ENCODE results near the gene KRT77. TPM values are rescaled to one million over a fixed set of nuclear protein-coding genes. Genes with fewer than 3 reads are reported as not detected.

Gene KRT77
- total and polyA plus RNA-seq, 10 of the 15 experiments (the other 5 are each of a cell fraction or from before 2014, with no cell fraction given): not detected

DNA sequence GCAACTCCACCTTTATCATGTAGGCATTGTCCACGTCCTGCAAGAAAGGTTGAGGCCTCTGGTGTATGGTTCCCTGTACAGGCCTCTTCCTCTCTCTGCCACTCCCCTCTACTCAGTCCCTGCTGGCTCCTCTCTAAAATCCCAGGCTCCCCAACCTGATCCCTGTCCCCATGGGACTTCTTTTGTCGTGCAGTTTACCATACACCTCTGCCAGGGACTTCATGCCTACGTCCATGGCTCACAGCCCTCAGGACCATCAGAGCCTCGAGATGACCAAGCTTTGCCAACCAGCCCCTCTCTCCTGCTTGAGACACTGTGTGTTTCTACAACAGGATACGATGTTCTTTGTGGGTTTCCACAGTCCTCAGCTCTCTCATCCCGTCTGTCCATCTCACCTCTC, 54.3 kb downstream of the KRT77 start (continued):
- TF ChIP-seq, protein P1, sequence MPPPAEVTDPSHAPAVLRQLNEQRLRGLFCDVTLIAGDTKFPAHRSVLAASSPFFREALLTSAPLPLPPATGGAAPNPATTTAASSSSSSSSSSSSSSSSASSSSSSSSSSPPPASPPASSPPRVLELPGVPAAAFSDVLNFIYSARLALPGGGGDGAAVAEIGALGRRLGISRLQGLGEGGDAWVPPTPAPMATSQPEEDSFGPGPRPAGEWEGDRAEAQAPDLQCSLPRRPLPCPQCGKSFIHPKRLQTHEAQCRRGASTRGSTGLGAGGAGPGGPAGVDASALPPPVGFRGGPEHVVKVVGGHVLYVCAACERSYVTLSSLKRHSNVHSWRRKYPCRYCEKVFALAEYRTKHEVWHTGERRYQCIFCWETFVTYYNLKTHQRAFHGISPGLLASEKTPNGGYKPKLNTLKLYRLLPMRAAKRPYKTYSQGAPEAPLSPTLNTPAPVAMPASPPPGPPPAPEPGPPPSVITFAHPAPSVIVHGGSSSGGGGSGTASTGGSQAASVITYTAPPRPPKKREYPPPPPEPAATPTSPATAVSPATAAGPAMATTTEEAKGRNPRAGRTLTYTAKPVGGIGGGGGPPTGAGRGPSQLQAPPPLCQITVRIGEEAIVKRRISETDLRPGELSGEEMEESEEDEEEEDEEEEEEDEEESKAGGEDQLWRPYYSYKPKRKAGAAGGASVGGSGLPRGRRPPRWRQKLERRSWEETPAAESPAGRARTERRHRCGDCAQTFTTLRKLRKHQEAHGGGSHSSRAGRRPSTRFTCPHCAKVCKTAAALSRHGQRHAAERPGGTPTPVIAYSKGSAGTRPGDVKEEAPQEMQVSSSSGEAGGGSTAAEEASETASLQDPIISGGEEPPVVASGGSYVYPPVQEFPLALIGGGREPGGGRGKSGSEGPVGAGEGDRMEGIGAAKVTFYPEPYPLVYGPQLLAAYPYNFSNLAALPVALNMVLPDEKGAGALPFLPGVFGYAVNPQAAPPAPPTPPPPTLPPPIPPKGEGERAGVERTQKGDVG (CRISPR knock-in tag; IDR thresholded peaks at IDR 0.05): no peak
- TF ChIP-seq ZSCAN29 (IDR thresholded peaks at IDR 0.05) (no peak), NBN (IDR thresholded peaks at IDR 0.05) (no peak), KAT2A (conservative IDR thresholded peaks at IDR 0.05; ENCODE audit: control insufficient read depth, low read depth, low read length) (no peak), ZNF622 (IDR thresholded peaks at IDR 0.05) (no peak), PML (IDR thresholded peaks at IDR 0.05; ENCODE audit: low read length) (no peak)

DNA sequence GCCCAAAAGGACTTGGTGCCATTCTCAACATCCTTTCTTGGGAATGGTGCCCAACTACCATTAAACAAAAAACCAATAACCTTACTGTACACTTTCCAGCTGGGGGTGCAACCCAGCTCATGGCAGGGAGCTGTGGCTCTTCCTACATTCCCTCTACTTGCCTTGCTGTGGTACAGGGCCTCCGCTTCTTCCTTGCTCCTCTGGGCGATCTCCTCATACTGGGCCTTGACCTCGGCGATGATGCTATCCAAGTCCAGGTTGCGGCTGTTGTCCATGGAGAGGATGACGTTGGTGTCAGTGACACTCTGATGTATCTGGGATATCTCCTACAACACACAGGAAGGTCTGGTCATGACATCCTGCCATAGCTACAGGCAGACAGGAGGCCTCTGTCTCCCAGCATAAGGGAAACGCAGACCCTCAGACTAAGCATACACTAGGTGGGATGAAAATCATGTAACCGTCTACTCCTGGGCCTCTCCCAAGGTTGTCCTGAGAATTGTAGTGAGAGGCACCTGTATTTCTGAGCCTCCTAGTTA, 55.2 kb downstream of the KRT77 start:
- in situ Hi-C loops (cut with MboI) (no loop called here), intact Hi-C loops (cut with micrococcal nuclease; ENCODE audit: unreplicated experiment) (no loop called here)
- ChIA-PET SMC1A (ENCODE audit: uncharacterized antibody, unreplicated experiment) (no interaction called here), RAD21 (ENCODE audit: unreplicated experiment) (no interaction called here), CTCF (no interaction called here), POLR2A (no interaction called here)
- Histone ChIP-seq H3K27me3 (replicated peaks in 1 of 2; ENCODE audit: control insufficient read depth in 2 of 2, insufficient read depth in 2 of 2, low read length in 1 of 2) (peaks cover 2 to 5% of the 10 kb centered on the region in 2 experiments; a peak in 2 of 4 replicates), H3K27ac (ENCODE audit: control insufficient read depth, insufficient read depth) (no peak overlapping the region), H3K4me3 (no peak overlapping the region), H4K20me1 (ENCODE audit: control insufficient read depth, insufficient read depth) (no peaks in the 10 kb centered on the region; the same call in 1 of the 2 replicates), H3K79me2 (ENCODE audit: control insufficient read depth, insufficient read depth, low read length) (no peaks in the 10 kb centered on the region), H3K9me3 (replicated peaks; ENCODE audit: control insufficient read depth, insufficient read depth, low read length) (no peaks in the 10 kb centered on the region), H3K36me3 (ENCODE audit: control insufficient read depth in 2 of 2, insufficient read depth in 2 of 2, low read length in 1 of 2) (no peaks in the 10 kb centered on the region), H3K4me1 (ENCODE audit: control insufficient read depth, insufficient read depth, low read length) (no peaks in the 10 kb centered on the region), H2AFZ (ENCODE audit: control insufficient read depth, low read depth, low read length) (no peak overlapping the region), H3K4me2 (ENCODE audit: control insufficient read depth, insufficient read depth) (no peak overlapping the region), H3K9ac (ENCODE audit: control insufficient read depth, insufficient read depth, low read length) (no peak overlapping the region)
- BruUV-seq (replicated peaks): no TSS peak
- 64% methylated on average over 8 of the region's 8 CpGs for WGBS (ENCODE audit: insufficient coverage, insufficient replicate concordance, low lambda C conversion rate, missing lambda C conversion rate)
- ATAC-seq (no peak), DNase-seq (ENCODE audit: low read depth, low spot score) (no peak), FAIRE-seq (no peak)
- TF ChIP-seq, protein P2, sequence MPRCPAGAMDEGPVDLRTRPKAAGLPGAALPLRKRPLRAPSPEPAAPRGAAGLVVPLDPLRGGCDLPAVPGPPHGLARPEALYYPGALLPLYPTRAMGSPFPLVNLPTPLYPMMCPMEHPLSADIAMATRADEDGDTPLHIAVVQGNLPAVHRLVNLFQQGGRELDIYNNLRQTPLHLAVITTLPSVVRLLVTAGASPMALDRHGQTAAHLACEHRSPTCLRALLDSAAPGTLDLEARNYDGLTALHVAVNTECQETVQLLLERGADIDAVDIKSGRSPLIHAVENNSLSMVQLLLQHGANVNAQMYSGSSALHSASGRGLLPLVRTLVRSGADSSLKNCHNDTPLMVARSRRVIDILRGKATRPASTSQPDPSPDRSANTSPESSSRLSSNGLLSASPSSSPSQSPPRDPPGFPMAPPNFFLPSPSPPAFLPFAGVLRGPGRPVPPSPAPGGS (IDR thresholded peaks at IDR 0.05; ENCODE audit: borderline replicate concordance, insufficient read depth, low read depth, low read length, poor library complexity, severe bottlenecking): no peak
- TF ChIP-seq, protein P3, sequence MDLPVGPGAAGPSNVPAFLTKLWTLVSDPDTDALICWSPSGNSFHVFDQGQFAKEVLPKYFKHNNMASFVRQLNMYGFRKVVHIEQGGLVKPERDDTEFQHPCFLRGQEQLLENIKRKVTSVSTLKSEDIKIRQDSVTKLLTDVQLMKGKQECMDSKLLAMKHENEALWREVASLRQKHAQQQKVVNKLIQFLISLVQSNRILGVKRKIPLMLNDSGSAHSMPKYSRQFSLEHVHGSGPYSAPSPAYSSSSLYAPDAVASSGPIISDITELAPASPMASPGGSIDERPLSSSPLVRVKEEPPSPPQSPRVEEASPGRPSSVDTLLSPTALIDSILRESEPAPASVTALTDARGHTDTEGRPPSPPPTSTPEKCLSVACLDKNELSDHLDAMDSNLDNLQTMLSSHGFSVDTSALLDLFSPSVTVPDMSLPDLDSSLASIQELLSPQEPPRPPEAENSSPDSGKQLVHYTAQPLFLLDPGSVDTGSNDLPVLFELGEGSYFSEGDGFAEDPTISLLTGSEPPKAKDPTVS (IDR thresholded peaks at IDR 0.05; ENCODE audit: low read depth, low read length): no peak
- no peak for TF ChIP-seq CBFB (IDR thresholded peaks at IDR 0.05; ENCODE audit: low read depth)
- TF ChIP-seq, protein P4, sequence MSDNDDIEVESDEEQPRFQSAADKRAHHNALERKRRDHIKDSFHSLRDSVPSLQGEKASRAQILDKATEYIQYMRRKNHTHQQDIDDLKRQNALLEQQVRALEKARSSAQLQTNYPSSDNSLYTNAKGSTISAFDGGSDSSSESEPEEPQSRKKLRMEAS (IDR thresholded peaks at IDR 0.05; ENCODE audit: low read depth, low read length): no peak
- no peak for TF ChIP-seq NR2F1 (conservative IDR thresholded peaks at IDR 0.05)
- TF ChIP-seq, protein P5, sequence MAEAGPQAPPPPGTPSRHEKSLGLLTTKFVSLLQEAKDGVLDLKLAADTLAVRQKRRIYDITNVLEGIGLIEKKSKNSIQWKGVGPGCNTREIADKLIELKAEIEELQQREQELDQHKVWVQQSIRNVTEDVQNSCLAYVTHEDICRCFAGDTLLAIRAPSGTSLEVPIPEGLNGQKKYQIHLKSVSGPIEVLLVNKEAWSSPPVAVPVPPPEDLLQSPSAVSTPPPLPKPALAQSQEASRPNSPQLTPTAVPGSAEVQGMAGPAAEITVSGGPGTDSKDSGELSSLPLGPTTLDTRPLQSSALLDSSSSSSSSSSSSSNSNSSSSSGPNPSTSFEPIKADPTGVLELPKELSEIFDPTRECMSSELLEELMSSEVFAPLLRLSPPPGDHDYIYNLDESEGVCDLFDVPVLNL (IDR thresholded peaks at IDR 0.05; ENCODE audit: low read depth, low read length): no peak
- no peak for TF ChIP-seq POLR2AphosphoS2 (IDR thresholded peaks at IDR 0.05; ENCODE audit: low read depth, low read length)
- TF ChIP-seq, protein P6, sequence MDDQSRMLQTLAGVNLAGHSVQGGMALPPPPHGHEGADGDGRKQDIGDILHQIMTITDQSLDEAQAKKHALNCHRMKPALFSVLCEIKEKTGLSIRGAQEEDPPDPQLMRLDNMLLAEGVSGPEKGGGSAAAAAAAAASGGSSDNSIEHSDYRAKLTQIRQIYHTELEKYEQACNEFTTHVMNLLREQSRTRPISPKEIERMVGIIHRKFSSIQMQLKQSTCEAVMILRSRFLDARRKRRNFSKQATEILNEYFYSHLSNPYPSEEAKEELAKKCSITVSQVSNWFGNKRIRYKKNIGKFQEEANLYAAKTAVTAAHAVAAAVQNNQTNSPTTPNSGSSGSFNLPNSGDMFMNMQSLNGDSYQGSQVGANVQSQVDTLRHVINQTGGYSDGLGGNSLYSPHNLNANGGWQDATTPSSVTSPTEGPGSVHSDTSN (IDR thresholded peaks at IDR 0.05; ENCODE audit: insufficient replicate concordance, low read depth, low read length): no peak

Data from GM12878 (cell line).